ENCODE measurements around the gene ADAMTS9.

- TF ChIP-seq, protein P1, sequence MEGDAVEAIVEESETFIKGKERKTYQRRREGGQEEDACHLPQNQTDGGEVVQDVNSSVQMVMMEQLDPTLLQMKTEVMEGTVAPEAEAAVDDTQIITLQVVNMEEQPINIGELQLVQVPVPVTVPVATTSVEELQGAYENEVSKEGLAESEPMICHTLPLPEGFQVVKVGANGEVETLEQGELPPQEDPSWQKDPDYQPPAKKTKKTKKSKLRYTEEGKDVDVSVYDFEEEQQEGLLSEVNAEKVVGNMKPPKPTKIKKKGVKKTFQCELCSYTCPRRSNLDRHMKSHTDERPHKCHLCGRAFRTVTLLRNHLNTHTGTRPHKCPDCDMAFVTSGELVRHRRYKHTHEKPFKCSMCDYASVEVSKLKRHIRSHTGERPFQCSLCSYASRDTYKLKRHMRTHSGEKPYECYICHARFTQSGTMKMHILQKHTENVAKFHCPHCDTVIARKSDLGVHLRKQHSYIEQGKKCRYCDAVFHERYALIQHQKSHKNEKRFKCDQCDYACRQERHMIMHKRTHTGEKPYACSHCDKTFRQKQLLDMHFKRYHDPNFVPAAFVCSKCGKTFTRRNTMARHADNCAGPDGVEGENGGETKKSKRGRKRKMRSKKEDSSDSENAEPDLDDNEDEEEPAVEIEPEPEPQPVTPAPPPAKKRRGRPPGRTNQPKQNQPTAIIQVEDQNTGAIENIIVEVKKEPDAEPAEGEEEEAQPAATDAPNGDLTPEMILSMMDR (IDR thresholded peaks at IDR 0.05), result no peak
- TF ChIP-seq POLR2A (IDR thresholded peaks at IDR 0.05), result no peak
Observed at GRCh38 chr3:64554096-64554920, 133.5 kb downstream of the ADAMTS9 start.

Data from testis (tissue), 2 donors.